C4-2B (cell line): ENCODE data around the gene VSIR.

Experiments used
- ZFX ChIP-seq: fragments of 450-650 bp; IDR thresholded peaks from 2 replicates; pipeline ENCODE4 v1.6.1; 2017
- TF ChIP-seq, protein P1 (sequence below): fragments of 450-650 bp; conservative IDR thresholded peaks from 2 replicates; pipeline ENCODE4 v1.5.1; 2017; ENCODE audit warnings: mild to moderate bottlenecking

GRCh38 chr10:71722849-71723248, 50.5 kb downstream of the VSIR start:
- TF ChIP-seq, protein P1, sequence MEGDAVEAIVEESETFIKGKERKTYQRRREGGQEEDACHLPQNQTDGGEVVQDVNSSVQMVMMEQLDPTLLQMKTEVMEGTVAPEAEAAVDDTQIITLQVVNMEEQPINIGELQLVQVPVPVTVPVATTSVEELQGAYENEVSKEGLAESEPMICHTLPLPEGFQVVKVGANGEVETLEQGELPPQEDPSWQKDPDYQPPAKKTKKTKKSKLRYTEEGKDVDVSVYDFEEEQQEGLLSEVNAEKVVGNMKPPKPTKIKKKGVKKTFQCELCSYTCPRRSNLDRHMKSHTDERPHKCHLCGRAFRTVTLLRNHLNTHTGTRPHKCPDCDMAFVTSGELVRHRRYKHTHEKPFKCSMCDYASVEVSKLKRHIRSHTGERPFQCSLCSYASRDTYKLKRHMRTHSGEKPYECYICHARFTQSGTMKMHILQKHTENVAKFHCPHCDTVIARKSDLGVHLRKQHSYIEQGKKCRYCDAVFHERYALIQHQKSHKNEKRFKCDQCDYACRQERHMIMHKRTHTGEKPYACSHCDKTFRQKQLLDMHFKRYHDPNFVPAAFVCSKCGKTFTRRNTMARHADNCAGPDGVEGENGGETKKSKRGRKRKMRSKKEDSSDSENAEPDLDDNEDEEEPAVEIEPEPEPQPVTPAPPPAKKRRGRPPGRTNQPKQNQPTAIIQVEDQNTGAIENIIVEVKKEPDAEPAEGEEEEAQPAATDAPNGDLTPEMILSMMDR: no peak
- TF ChIP-seq ZFX: no peak
